Adrenal gland (tissue), 5 donors: ENCODE measurements around the gene SIRT6.

Source experiments
- POLR2A ChIP-seq, 2 donors: fragments of 450-650 bp; IDR thresholded peaks; one replicate each; pipeline ENCODE4 v1.6.1; 2017; ENCODE audit warnings: antibody characterized with exemption in 2 of 2, mild to moderate bottlenecking in 2 of 2, moderate library complexity in 1 of 2
- TF ChIP-seq, protein P1 (sequence below), 6 experiments: fragments of 450-650 bp in 4 of 6; fragments of 200-600 bp in 2 of 6; sonication (generic) in 1 of 6; IDR thresholded peaks; 1 replicate in 5 of 6; 2 replicates in 1 of 6; pipeline versions ENCODE4 v1.5.1 to v1.8.0; 2016 to 2021; ENCODE audit warnings: antibody characterized with exemption in 6 of 6, mild to moderate bottlenecking in 2 of 6, moderate library complexity in 1 of 6
- donor health status: DM: no; HTN: no; CAD: no.

GRCh38 chr19:4136680-4137088 lies 45.7 kb downstream of the SIRT6 start:
- TF ChIP-seq, protein P1, sequence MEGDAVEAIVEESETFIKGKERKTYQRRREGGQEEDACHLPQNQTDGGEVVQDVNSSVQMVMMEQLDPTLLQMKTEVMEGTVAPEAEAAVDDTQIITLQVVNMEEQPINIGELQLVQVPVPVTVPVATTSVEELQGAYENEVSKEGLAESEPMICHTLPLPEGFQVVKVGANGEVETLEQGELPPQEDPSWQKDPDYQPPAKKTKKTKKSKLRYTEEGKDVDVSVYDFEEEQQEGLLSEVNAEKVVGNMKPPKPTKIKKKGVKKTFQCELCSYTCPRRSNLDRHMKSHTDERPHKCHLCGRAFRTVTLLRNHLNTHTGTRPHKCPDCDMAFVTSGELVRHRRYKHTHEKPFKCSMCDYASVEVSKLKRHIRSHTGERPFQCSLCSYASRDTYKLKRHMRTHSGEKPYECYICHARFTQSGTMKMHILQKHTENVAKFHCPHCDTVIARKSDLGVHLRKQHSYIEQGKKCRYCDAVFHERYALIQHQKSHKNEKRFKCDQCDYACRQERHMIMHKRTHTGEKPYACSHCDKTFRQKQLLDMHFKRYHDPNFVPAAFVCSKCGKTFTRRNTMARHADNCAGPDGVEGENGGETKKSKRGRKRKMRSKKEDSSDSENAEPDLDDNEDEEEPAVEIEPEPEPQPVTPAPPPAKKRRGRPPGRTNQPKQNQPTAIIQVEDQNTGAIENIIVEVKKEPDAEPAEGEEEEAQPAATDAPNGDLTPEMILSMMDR (IDR thresholded peaks at IDR 0.05), result no peak
- no peak for TF ChIP-seq POLR2A (IDR thresholded peaks at IDR 0.05)
